HEK293 (cell line): ENCODE measurements around the gene SH3GLB1.
A peak's percentile ranks its signal among the peaks of the same experiment; 100 is the strongest.

Experiments used
- BCL11B ChIP-seq: fragments of 450-650 bp; formaldehyde crosslinking; IDR thresholded peaks from 2 replicates; pipeline ENCODE4 v1.5.1; 2016; ENCODE audit warnings: low read depth, missing biosample characterization, missing genetic modification characterization
- HOXD13 ChIP-seq: sonication (generic); formaldehyde crosslinking; IDR thresholded peaks from 2 replicates; pipeline ENCODE4 v1.8.0; 2022; ENCODE audit warnings: missing genetic modification reagents, borderline replicate concordance
- IKZF3 ChIP-seq: fragments of 450-650 bp; IDR thresholded peaks from 2 replicates; pipeline ENCODE4 v1.5.0; 2018; ENCODE audit warnings: missing biosample characterization, mild to moderate bottlenecking, missing genetic modification characterization, moderate library complexity
- KLF1 ChIP-seq: fragments of 450-650 bp; formaldehyde crosslinking; IDR thresholded peaks from 2 replicates; pipeline ENCODE4 v1.5.1; 2016; ENCODE audit warnings: missing biosample characterization, missing genetic modification characterization
- KLF16 ChIP-seq: fragments of 450-650 bp; formaldehyde crosslinking; IDR thresholded peaks from 2 replicates; pipeline ENCODE4 v1.5.1; 2017; ENCODE audit warnings: missing biosample characterization, missing genetic modification characterization
- KLF9 ChIP-seq: fragments of 450-650 bp; formaldehyde crosslinking; IDR thresholded peaks from 2 replicates; pipeline ENCODE4 v1.5.1; 2016; ENCODE audit warnings: missing biosample characterization, missing genetic modification characterization, low read depth
- SALL2 ChIP-seq: fragments of 450-650 bp; formaldehyde crosslinking; IDR thresholded peaks from 2 replicates; pipeline ENCODE4 v1.5.0; 2017; ENCODE audit warnings: missing biosample characterization, mild to moderate bottlenecking, missing genetic modification characterization, borderline replicate concordance
- SP2 ChIP-seq: fragments of 450-650 bp; formaldehyde crosslinking; IDR thresholded peaks from 2 replicates; pipeline ENCODE4 v1.5.1; 2016; ENCODE audit warnings: missing biosample characterization, missing genetic modification characterization
- WT1 ChIP-seq: fragments of 450-650 bp; formaldehyde crosslinking; IDR thresholded peaks from 2 replicates; pipeline ENCODE4 v1.5.1; 2016; ENCODE audit warnings: missing biosample characterization, missing genetic modification characterization
- ZBTB49 ChIP-seq: fragments of 450-650 bp; formaldehyde crosslinking; IDR thresholded peaks from 2 replicates; pipeline ENCODE4 v1.5.1; 2016; ENCODE audit warnings: missing biosample characterization, missing genetic modification characterization, low read depth
- ZEB2 ChIP-seq: fragments of 450-650 bp; formaldehyde crosslinking; IDR thresholded peaks from 2 replicates; pipeline ENCODE4 v1.5.1; 2016; ENCODE audit warnings: missing biosample characterization, missing genetic modification characterization
- ZIC2 ChIP-seq: fragments of 450-650 bp; formaldehyde crosslinking; IDR thresholded peaks from 2 replicates; pipeline ENCODE4 v1.5.1; 2016; ENCODE audit warnings: missing biosample characterization, missing genetic modification characterization
- ZNF221 ChIP-seq: fragments of 450-650 bp; formaldehyde crosslinking; IDR thresholded peaks from 2 replicates; pipeline ENCODE4 v1.5.1; 2017; ENCODE audit warnings: missing biosample characterization, missing genetic modification characterization, borderline replicate concordance
- ZNF23 ChIP-seq: fragments of 450-650 bp; formaldehyde crosslinking; IDR thresholded peaks from 2 replicates; pipeline ENCODE4 v1.5.1; 2016; ENCODE audit warnings: missing biosample characterization, missing genetic modification characterization, borderline replicate concordance
- ZNF239 ChIP-seq: fragments of 450-650 bp; formaldehyde crosslinking; IDR thresholded peaks from 2 replicates; pipeline ENCODE4 v1.5.1; 2016; ENCODE audit warnings: missing biosample characterization, missing genetic modification characterization
- ZNF423 ChIP-seq: fragments of 450-650 bp; formaldehyde crosslinking; IDR thresholded peaks from 2 replicates; pipeline ENCODE4 v1.5.1; 2016; ENCODE audit warnings: missing biosample characterization, missing genetic modification characterization
- ZNF510 ChIP-seq: fragments of 450-650 bp; formaldehyde crosslinking; IDR thresholded peaks from 2 replicates; pipeline ENCODE4 v1.5.1; 2018; ENCODE audit warnings: mild to moderate bottlenecking, missing genetic modification characterization, missing biosample characterization; ENCODE audit not compliant: insufficient replicate concordance
- ZNF549 ChIP-seq: fragments of 450-650 bp; IDR thresholded peaks from 2 replicates; pipeline ENCODE4 v1.5.1; 2018; ENCODE audit warnings: missing biosample characterization, missing genetic modification characterization, mild to moderate bottlenecking, inconsistent platforms, moderate library complexity
- ZNF621 ChIP-seq: fragments of 450-650 bp; formaldehyde crosslinking; IDR thresholded peaks from 2 replicates; pipeline ENCODE4 v1.5.1; 2017; ENCODE audit warnings: missing biosample characterization, missing genetic modification characterization
- ZNF677 ChIP-seq: fragments of 450-650 bp; IDR thresholded peaks from 2 replicates; pipeline ENCODE4 v1.5.0; 2018; ENCODE audit warnings: missing biosample characterization, mild to moderate bottlenecking, missing genetic modification characterization, moderate library complexity
- ZNF76 ChIP-seq: fragments of 450-650 bp; formaldehyde crosslinking; IDR thresholded peaks from 2 replicates; pipeline ENCODE4; 2016; ENCODE audit warnings: low read depth, missing biosample characterization, missing genetic modification characterization, borderline replicate concordance
- ZNF792 ChIP-seq: fragments of 450-650 bp; formaldehyde crosslinking; IDR thresholded peaks from 2 replicates; pipeline ENCODE4 v1.5.1; 2016; ENCODE audit warnings: missing biosample characterization, missing genetic modification characterization
- ZSCAN4 ChIP-seq: fragments of 450-650 bp; formaldehyde crosslinking; IDR thresholded peaks from 2 replicates; pipeline ENCODE4 v1.5.1; 2017; ENCODE audit warnings: missing biosample characterization, missing genetic modification characterization
- TF ChIP-seq, protein P1 (sequence below): fragments of 450-650 bp; formaldehyde crosslinking; conservative IDR thresholded peaks from 2 replicates; pipeline ENCODE4 v1.5.1; 2016; ENCODE audit warnings: low read depth, missing biosample characterization, missing genetic modification characterization
- TF ChIP-seq, protein P2 (sequence below): fragments of 450-650 bp; formaldehyde crosslinking; IDR thresholded peaks from 2 replicates; pipeline ENCODE4 v1.5.1; 2017; ENCODE audit warnings: missing biosample characterization, missing genetic modification characterization
- TF ChIP-seq, protein P3 (sequence below): fragments of 450-650 bp; formaldehyde crosslinking; IDR thresholded peaks from 2 replicates; pipeline ENCODE4 v1.5.1; 2017; ENCODE audit warnings: missing biosample characterization, mild to moderate bottlenecking, missing genetic modification characterization, moderate library complexity

The SH3GLB1 gene

GRCh38 chr1:86704972-86705664, 742 bp downstream of the SH3GLB1 start (continued):
- TF ChIP-seq ZBTB49 = no peak
- no peak for TF ChIP-seq ZNF510
- TF ChIP-seq ZEB2 = peak; percentile 13
- TF ChIP-seq ZNF76 (tag by site-specific recombination) = peak; percentile 43; the same call in 1 of the 2 replicates
- TF ChIP-seq ZNF792 (tag by site-specific recombination) = no peak
- TF ChIP-seq, protein P1, sequence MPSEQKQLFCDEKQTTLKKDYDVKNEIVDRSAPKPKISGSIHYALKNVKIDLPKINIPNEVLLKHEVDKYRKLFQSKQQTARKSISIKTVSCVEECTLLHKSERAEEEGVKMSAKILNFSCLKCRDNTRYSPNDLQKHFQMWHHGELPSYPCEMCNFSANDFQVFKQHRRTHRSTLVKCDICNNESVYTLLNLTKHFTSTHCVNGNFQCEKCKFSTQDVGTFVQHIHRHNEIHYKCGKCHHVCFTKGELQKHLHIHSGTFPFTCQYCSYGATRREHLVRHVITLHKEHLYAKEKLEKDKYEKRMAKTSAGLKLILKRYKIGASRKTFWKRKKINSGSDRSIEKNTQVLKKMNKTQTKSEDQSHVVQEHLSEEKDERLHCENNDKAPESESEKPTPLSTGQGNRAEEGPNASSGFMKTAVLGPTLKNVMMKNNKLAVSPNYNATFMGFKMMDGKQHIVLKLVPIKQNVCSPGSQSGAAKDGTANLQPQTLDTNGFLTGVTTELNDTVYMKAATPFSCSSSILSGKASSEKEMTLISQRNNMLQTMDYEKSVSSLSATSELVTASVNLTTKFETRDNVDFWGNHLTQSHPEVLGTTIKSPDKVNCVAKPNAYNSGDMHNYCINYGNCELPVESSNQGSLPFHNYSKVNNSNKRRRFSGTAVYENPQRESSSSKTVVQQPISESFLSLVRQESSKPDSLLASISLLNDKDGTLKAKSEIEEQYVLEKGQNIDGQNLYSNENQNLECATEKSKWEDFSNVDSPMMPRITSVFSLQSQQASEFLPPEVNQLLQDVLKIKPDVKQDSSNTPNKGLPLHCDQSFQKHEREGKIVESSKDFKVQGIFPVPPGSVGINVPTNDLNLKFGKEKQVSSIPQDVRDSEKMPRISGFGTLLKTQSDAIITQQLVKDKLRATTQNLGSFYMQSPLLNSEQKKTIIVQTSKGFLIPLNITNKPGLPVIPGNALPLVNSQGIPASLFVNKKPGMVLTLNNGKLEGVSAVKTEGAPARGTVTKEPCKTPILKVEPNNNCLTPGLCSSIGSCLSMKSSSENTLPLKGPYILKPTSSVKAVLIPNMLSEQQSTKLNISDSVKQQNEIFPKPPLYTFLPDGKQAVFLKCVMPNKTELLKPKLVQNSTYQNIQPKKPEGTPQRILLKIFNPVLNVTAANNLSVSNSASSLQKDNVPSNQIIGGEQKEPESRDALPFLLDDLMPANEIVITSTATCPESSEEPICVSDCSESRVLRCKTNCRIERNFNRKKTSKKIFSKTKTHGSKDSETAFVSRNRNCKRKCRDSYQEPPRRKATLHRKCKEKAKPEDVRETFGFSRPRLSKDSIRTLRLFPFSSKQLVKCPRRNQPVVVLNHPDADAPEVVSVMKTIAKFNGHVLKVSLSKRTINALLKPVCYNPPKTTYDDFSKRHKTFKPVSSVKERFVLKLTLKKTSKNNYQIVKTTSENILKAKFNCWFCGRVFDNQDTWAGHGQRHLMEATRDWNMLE (tag by site-specific recombination) = no peak
- TF ChIP-seq, protein P2, sequence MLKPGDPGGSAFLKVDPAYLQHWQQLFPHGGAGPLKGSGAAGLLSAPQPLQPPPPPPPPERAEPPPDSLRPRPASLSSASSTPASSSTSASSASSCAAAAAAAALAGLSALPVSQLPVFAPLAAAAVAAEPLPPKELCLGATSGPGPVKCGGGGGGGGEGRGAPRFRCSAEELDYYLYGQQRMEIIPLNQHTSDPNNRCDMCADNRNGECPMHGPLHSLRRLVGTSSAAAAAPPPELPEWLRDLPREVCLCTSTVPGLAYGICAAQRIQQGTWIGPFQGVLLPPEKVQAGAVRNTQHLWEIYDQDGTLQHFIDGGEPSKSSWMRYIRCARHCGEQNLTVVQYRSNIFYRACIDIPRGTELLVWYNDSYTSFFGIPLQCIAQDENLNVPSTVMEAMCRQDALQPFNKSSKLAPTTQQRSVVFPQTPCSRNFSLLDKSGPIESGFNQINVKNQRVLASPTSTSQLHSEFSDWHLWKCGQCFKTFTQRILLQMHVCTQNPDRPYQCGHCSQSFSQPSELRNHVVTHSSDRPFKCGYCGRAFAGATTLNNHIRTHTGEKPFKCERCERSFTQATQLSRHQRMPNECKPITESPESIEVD (tag by site-specific recombination) = no peak
- peak; percentile 39; the same call in 1 of the 2 replicates for TF ChIP-seq KLF16 (tag by site-specific recombination)
- peak; percentile 68 for TF ChIP-seq WT1
- TF ChIP-seq ZNF23 (tag by site-specific recombination) = no peak
- no peak for TF ChIP-seq ZNF677 (tag by site-specific recombination)
- TF ChIP-seq KLF1 (tag by site-specific recombination) = peak; percentile 91
- TF ChIP-seq ZNF621 = no peak
- peak; percentile 70 for TF ChIP-seq SP2
- TF ChIP-seq ZNF549 (tag by site-specific recombination) = no peak
- TF ChIP-seq ZIC2 (tag by site-specific recombination) = peak; percentile 59; the same call in 1 of the 2 replicates
- TF ChIP-seq SALL2 (tag by site-specific recombination) = no peak
- TF ChIP-seq ZNF423 = peak; percentile 12; the same call in 1 of the 2 replicates
- TF ChIP-seq ZSCAN4 (tag by site-specific recombination) = no peak
- TF ChIP-seq KLF9 (tag by site-specific recombination) = peak; percentile 15; the same call in 1 of the 2 replicates
- TF ChIP-seq BCL11B (tag by site-specific recombination) = no peak
- no peak for TF ChIP-seq ZNF239 (tag by site-specific recombination)
- no peak for TF ChIP-seq ZNF221 (tag by site-specific recombination)
- no peak for TF ChIP-seq HOXD13 (CRISPR knock-in tag)
- TF ChIP-seq IKZF3 (tag by site-specific recombination) = peak; percentile 73; the same call in 1 of the 2 replicates
- TF ChIP-seq, protein P3, sequence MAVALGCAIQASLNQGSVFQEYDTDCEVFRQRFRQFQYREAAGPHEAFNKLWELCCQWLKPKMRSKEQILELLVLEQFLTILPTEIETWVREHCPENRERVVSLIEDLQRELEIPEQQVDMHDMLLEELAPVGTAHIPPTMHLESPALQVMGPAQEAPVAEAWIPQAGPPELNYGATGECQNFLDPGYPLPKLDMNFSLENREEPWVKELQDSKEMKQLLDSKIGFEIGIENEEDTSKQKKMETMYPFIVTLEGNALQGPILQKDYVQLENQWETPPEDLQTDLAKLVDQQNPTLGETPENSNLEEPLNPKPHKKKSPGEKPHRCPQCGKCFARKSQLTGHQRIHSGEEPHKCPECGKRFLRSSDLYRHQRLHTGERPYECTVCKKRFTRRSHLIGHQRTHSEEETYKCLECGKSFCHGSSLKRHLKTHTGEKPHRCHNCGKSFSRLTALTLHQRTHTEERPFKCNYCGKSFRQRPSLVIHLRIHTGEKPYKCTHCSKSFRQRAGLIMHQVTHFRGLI (tag by site-specific recombination) = peak; percentile 13; the same call in 1 of the 2 replicates
